ENCODE measurements around the gene HAUS5. TPM values are rescaled to one million over a fixed set of nuclear protein-coding genes. Genes with fewer than 3 reads are reported as not detected.

HAUS5 gene, protein sequence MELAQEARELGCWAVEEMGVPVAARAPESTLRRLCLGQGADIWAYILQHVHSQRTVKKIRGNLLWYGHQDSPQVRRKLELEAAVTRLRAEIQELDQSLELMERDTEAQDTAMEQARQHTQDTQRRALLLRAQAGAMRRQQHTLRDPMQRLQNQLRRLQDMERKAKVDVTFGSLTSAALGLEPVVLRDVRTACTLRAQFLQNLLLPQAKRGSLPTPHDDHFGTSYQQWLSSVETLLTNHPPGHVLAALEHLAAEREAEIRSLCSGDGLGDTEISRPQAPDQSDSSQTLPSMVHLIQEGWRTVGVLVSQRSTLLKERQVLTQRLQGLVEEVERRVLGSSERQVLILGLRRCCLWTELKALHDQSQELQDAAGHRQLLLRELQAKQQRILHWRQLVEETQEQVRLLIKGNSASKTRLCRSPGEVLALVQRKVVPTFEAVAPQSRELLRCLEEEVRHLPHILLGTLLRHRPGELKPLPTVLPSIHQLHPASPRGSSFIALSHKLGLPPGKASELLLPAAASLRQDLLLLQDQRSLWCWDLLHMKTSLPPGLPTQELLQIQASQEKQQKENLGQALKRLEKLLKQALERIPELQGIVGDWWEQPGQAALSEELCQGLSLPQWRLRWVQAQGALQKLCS
- total RNA-seq: 3.4 and 4.0 TPM in 2 replicates

DNA sequence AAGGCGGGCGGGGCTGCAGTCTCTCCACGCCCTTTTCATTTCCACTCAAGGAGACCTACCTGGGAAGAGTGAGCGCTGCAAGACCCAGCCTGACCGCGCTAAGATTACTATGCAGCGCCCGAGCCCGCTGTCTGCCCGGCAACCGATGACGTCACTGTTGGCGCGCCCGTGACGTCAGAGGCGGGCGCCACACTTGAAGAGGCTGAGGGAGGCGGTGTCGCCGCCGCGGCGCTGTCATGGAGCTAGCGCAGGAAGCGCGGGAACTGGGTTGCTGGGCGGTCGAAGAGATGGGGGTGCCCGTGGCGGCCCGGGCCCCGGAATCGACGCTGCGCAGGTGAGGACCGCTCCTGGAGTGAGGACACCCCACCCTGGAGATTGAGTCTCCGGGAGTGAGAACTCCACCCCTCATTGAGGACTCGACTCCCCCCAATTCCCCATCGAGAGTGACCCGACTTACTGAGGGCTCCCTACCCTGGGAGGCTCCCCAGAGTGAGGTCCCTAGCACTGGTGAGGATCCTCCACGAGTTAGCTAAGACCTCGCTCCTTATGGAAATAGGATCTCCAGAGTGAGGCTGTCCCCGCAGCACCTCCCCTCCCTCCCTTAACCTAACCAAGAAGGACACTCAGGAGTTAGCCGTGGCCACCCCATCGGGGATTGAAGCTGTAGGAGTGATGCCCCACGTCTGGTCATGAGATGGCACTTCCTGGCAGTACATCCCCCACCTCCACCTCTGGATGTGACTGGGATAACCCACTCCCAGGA is at the start of gene HAUS5:
Gene HAUS5, plus strand, starts transcription at position 177 of the 763 bp plus-strand sequence. Its CDS starts 60 bp downstream, at position 237.

DNA sequence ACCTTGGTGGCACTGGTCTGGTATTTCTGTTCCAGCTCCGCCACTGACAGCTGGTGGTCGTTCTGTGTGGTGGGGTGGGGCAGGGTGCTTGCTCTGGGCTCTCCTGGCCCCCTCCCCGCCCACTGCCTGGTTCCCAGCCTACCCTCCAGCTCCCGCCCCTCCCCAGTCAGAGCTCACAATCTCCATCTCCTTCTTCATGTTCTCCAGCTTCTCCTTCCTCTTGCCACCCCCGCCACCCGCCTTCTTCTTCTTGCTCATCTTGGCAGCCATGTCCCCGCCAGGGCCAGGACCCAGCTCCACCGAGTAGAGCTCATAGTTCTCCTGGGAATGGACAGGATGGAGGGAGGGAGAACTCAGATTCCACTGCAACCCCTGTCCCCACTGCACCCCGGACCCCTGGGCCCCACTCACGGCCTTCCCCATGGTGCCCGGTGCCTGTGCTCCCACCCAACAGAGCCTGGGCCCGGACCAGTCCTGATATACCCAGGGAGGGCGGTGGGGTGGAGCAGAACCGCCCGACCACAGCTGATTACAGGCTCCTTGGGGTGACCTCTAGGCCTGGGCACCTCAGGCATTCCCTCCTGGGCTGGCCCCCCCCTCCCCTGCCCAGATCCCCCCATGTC is 49.2 kb upstream of the HAUS5 start, which contains the start of gene ATP4A:
Gene ATP4A, minus strand, starts transcription at position 452 of the 623 bp plus-strand sequence. Its CDS starts 29 bp downstream, at position 423.

DNA sequence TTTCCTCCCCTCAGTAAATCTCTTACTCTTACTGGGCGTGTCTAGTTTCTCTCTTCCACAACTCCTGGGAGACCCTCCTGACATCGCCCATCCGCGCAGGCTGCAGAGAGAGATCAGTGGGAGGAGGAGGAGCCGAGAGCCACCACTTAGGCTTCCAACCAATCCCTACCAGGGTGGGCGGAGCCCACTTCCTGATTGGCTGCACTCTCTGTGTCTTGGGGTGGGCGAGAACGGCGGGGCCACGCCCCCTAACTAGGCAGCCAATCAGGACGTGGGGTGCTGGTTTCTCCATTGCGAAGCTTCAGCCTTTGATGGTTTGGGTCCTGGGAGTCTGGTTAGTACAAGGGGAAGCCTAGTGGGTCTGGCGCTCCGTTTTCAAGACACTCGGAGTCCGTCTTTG is 26.7 kb upstream of the HAUS5 start, which contains the start of gene PMIS2:
Gene PMIS2, plus strand, starts transcription at position 326 of the 400 bp plus-strand sequence. CDS start 87 bp downstream, outside the sequence.

DNA sequence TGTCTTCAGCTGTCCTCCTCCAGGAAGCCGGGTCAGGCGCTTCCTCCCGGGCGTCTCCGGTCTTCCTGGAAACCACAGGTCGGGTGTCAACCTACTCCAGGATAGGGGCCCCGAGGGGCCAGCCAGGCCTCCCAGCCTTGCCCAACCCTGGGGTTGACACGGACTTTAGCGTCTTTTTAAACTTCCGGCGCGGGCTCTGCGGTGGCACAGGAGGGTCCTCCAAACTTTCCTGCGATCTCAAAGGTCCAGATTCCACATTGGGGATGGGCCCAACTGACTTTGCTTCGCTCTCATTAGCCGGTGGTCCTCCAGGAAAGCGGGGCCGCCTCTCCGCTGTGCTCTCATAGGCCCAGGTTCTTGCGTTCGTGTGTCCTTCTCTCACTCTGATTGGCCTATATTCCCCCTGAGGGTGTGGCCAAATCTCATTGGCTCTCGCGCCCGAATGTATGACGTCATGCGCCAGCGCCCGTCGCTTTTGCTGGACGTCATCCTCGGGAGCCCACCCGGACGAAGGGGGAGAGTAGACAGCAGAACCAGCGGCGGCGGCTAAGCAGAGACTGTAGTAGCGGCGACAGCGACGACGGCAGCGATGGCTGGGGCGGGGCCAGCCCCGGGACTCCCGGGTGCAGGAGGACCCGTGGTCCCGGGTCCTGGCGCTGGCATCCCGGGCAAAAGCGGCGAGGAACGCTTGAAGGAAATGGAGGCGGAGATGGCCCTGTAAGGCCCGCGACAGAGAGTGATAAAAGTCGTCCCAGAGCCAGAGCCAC is 16.2 kb downstream of the HAUS5 start, which contains the start of gene RBM42:
Gene RBM42, plus strand, starts transcription at position 472 of the 767 bp plus-strand sequence. Its CDS starts 118 bp downstream, at position 590.

DNA sequence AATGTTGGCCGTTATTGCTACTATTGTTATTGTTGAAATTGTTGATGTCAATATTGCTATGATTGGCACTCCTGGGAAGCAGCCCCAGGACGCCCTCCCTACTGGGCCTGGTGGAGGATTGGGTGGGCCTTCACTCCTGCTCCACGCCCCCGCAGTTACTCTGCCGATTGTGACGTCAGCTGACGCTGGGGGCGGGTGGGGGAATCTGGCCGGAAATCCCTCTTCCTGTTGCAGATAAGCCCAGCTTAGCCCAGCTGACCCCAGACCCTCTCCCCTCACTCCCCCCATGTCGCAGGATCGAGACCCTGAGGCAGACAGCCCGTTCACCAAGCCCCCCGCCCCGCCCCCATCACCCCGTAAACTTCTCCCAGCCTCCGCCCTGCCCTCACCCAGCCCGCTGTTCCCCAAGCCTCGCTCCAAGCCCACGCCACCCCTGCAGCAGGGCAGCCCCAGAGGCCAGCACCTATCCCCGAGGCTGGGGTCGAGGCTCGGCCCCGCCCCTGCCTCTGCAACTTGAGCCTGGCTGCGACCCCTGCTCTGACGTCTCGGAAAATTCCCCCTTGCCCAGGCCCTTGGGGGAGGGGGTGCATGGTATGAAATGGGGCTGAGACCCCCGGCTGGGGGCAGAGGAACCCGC is 29.1 kb downstream of the HAUS5 start, which contains the start of gene ETV2:
Gene ETV2, plus strand, starts transcription at position 231 of the 637 bp plus-strand sequence. CDS start 716 bp downstream, outside the sequence.

DNA sequence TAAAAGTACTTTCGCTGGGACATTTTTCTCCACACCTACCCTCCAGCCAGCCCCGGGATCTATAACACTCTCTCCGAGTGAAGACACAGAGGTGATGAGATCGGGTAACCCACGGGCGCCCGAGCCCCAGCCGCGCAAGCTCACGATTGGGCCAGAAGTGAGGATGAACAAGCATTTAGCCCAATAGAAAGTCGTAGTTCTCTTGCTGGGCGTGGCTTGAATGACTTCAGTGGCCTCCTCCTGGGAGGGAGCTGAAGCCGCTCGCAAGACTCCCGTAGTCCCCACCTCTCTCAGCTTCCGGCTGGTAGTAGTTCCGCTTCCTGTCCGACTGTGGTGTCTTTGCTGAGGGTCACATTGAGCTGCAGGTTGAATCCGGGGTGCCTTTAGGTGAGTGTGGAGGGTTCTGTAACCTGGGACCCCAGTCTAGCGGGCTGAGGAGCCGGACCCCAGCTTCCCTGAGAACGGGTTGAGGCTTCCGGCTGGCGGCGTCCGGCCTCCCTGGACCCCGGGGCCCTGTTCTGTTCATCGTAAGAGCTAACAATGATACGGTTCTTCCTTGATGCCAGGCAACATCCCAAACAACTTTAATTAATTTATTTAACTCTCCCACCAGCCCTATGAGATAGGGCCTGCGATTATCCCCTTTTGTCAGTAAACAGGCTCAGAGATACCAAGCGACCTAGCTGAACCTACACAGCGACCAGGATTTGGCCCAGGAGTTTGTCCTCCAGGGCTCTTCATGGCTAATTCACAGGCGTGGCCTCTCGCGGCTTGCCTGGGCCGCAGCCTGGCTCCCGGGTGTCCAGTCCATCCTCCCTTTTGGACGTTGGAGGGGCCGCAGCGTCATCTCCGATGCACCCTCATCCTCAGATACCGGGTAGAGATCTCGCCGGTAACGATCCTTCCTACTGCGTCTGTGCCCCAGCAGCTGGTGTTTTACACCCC is 35.8 kb downstream of the HAUS5 start, which contains the start of gene COX6B1:
Gene COX6B1, plus strand, starts transcription at position 307 of the 945 bp plus-strand sequence. CDS start 2,921 bp downstream, outside the sequence.

DNA sequence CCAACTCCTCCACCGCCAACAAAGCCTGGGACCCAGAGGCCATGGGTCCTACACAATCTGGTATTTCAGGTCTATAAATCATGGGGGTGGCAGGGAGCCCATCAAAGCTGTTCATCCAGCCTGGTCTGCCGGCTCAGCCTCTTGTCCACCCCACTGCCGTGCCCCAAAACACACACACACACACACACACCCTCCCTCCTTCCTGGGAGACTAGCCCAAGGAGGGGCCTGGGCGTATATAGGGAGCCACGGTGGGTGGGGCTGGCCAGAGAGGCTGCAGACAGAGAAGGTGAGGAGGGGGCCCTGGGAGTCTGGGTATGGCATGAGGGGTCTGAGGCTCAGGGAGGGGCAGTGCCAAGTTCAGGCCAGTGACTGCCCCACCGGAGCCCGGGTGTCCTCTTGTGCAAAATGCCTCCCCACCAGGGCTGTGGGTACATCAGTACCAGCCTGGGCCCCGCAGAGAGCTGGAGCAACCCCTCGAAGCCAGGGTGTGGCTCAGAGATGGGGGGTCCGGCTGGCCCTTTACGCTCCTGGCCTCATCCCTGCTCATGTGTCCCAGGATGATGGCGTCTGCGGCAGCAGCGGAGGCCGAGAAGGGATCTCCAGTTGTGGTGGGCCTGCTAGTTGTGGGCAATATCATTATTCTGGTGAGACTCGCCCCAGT is 53.8 kb downstream of the HAUS5 start, which contains the start of gene UPK1A:
Gene UPK1A, plus strand, starts transcription at position 267 of the 663 bp plus-strand sequence. Its CDS starts 296 bp downstream, at position 563.

Other genes with a start within 250 kb of the HAUS5 start
- not detected in 2 replicates for gene GPR42, start 241.7 kb upstream of the HAUS5 start, total RNA-seq
- gene FFAR2, start 164.5 kb upstream of the HAUS5 start, total RNA-seq: not detected in 2 replicates
- not detected in 2 replicates for gene KRTDAP, start 122.3 kb upstream of the HAUS5 start, total RNA-seq
- 2.0 and 4.2 TPM in 2 replicates for gene DMKN, start 99.1 kb upstream of the HAUS5 start, total RNA-seq
- 0.18 and 0.32 TPM in 2 replicates for gene SBSN, start 84.4 kb upstream of the HAUS5 start, total RNA-seq
- gene GAPDHS, start 79.3 kb upstream of the HAUS5 start, total RNA-seq: not detected in 2 replicates
- 63.8 and 65.7 TPM in 2 replicates for gene TMEM147, start 67.1 kb upstream of the HAUS5 start, total RNA-seq
- gene ATP4A, start 49.1 kb upstream of the HAUS5 start, total RNA-seq: not detected in 2 replicates
- gene PMIS2, start 26.6 kb upstream of the HAUS5 start, total RNA-seq: not detected in 2 replicates
- gene RBM42, start 16.3 kb downstream of the HAUS5 start, total RNA-seq: 33.6 and 65.1 TPM in 2 replicates
- 2.3 TPM in 1 of 2 replicates, not detected in the other for gene ETV2, start 29.0 kb downstream of the HAUS5 start, total RNA-seq
- gene COX6B1, start 35.6 kb downstream of the HAUS5 start, total RNA-seq: 513 and 712 TPM in 2 replicates
- gene UPK1A, start 53.8 kb downstream of the HAUS5 start, total RNA-seq: not detected in 2 replicates
- gene ZBTB32, start 91.8 kb downstream of the HAUS5 start, total RNA-seq: not detected in 2 replicates
- gene KMT2B, start 105.3 kb downstream of the HAUS5 start, total RNA-seq: 7.6 and 11.5 TPM in 2 replicates
- 2.4 and 2.9 TPM in 2 replicates for gene IGFLR1, start 129.7 kb downstream of the HAUS5 start, total RNA-seq
- 14.3 and 17.8 TPM in 2 replicates for gene U2AF1L4, start 132.7 kb downstream of the HAUS5 start, total RNA-seq
- gene PSENEN, start 132.9 kb downstream of the HAUS5 start, total RNA-seq: 30.3 and 37.6 TPM in 2 replicates
- 14.3 and 15.7 TPM in 2 replicates for gene LIN37, start 135.8 kb downstream of the HAUS5 start, total RNA-seq
- gene HSPB6, start 144.3 kb downstream of the HAUS5 start, total RNA-seq: 11.5 and 35.0 TPM in 2 replicates
- 1.8 and 5.0 TPM in 2 replicates for gene PROSER3, start 145.4 kb downstream of the HAUS5 start, total RNA-seq
- 0.49 and 2.3 TPM in 2 replicates for gene ARHGAP33, start 162.8 kb downstream of the HAUS5 start, total RNA-seq
- gene PRODH2, start 200.1 kb downstream of the HAUS5 start, total RNA-seq: not detected in 2 replicates
- gene NPHS1, start 239.8 kb downstream of the HAUS5 start, total RNA-seq: not detected in 2 replicates
- gene KIRREL2, start 244.2 kb downstream of the HAUS5 start, total RNA-seq: 0.81 TPM in 1 of 2 replicates, not detected in the other

Data from cardiac atrium fibroblast (primary cell).